Measurements from ENCODE around the gene USP2. TPM values are rescaled to one million over a fixed set of nuclear protein-coding genes. Genes with fewer than 3 reads are reported as not detected.
"Not testable (repeated sequence)": the region's sequence is repeated elsewhere in the genome, so short reads cannot be mapped to it uniquely, and the experiment has no call there.

USP2 gene
- total RNA-seq, 1 experiment from 2014 or later: 0.29 TPM

GRCh38 chr11:119414321-119414720, 32.8 kb upstream of the USP2 start:
- no peak for DNase-seq (ENCODE audit: low spot score)

GRCh38 chr11:119412072-119412471, 30.6 kb upstream of the USP2 start:
- DNase-seq (ENCODE audit: low spot score): no peak

- DNase-seq (ENCODE audit: low spot score): no peak
Observed at GRCh38 chr11:119410501-119410900, 29.0 kb upstream of the USP2 start.

- no peak for DNase-seq (ENCODE audit: low spot score)
Observed at GRCh38 chr11:119409731-119410130, 28.2 kb upstream of the USP2 start.

GRCh38 chr11:119406005-119406404, 24.5 kb upstream of the USP2 start:
- no peak for DNase-seq (ENCODE audit: low spot score)

GRCh38 chr11:119405448-119405847, 24.0 kb upstream of the USP2 start:
- DNase-seq (ENCODE audit: low spot score): not testable (repeated sequence)

GRCh38 chr11:119404872-119405271, 23.4 kb upstream of the USP2 start:
- no peak for DNase-seq (ENCODE audit: low spot score)

GRCh38 chr11:119403021-119403420, 21.5 kb upstream of the USP2 start:
- DNase-seq (ENCODE audit: low spot score): no peak

- DNase-seq (ENCODE audit: low spot score): no peak
Observed at GRCh38 chr11:119402470-119402869, 21.0 kb upstream of the USP2 start.

- no peak for DNase-seq (ENCODE audit: low spot score)
Observed at GRCh38 chr11:119400860-119401259, 19.4 kb upstream of the USP2 start.

GRCh38 chr11:119397740-119398139, 16.2 kb upstream of the USP2 start:
- DNase-seq (ENCODE audit: low spot score): no peak

- DNase-seq (ENCODE audit: low spot score): no peak
Observed at GRCh38 chr11:119396835-119397234, 15.3 kb upstream of the USP2 start.

- no peak for DNase-seq (ENCODE audit: low spot score)
Observed at GRCh38 chr11:119391275-119391674, 9.8 kb upstream of the USP2 start.

GRCh38 chr11:119389611-119390254, 8.2 kb upstream of the USP2 start:
- no peak for DNase-seq (ENCODE audit: low spot score)

GRCh38 chr11:119388103-119388502, 6.6 kb upstream of the USP2 start:
- DNase-seq (ENCODE audit: low spot score): no peak

- DNase-seq (ENCODE audit: low spot score): no peak
Observed at GRCh38 chr11:119384332-119384731, 2.8 kb upstream of the USP2 start.

- DNase-seq (ENCODE audit: low spot score): not testable (repeated sequence)
Observed at GRCh38 chr11:119382513-119382912, 1.0 kb upstream of the USP2 start.

- DNase-seq (ENCODE audit: low spot score): no peak
Observed at GRCh38 chr11:119382101-119382500, 611 bp upstream of the USP2 start.

GRCh38 chr11:119380827-119381180, 686 bp downstream of the USP2 start:
- no peak for DNase-seq (ENCODE audit: low spot score)

GRCh38 chr11:119380160-119380826, 1.2 kb downstream of the USP2 start:
- no peak for DNase-seq (ENCODE audit: low spot score)

GRCh38 chr11:119378851-119379465, 2.5 kb downstream of the USP2 start:
- no peak for DNase-seq (ENCODE audit: low spot score)

- no peak for DNase-seq (ENCODE audit: low spot score)
Observed at GRCh38 chr11:119377961-119378667, 3.4 kb downstream of the USP2 start.

Data from H4 (cell line).